ENCODE data around the gene PHF11. TPM values are rescaled to one million over a fixed set of nuclear protein-coding genes. Genes with fewer than 3 reads are reported as not detected.

Gene PHF11
- total and polyA plus RNA-seq, 2 of the 8 experiments (the other 6 are each of a cell fraction or from before 2014, with no cell fraction given) = 6.1 to 8.1 TPM

GRCh38 chr13:49502954-49503353 lies 7.2 kb downstream of the PHF11 start:
- WGBS, 2 experiments (ENCODE audit: extremely low coverage in 1 of 2, insufficient coverage in 1 of 2, insufficient read length in 1 of 2, insufficient replicate concordance in 2 of 2, low coverage in 1 of 2, low lambda C conversion rate in 2 of 2, missing lambda C conversion rate in 1 of 2) = 87% methylated on average over 8 of the region's 9 CpGs; no CpG with 5 or more reads in 1 of the 2 experiments
- H3K18ac ChIP-seq (ENCODE audit: extremely low read depth, low read length) = no peak overlapping the region
- no peak overlapping the region for H2AK5ac ChIP-seq (ENCODE audit: low read depth, low read length)
- H3K4me3 ChIP-seq (ENCODE audit: extremely low read depth in 1 of 4, insufficient read depth in 2 of 4, low read depth in 3 of 4, low read length in 4 of 4) = no peak overlapping the region
- no peak overlapping the region for H4K8ac ChIP-seq (ENCODE audit: extremely low read depth, insufficient read depth, low read length)
- CTCF ChIA-PET (ENCODE audit: partially characterized antibody) = interaction anchor here (0.9 kb wide), 1 partner anchor 15 kb away, joined by 3 read pairs; no protein-coding TSS in a partner anchor
- no peak overlapping the region for H2BK120ac ChIP-seq (replicated peaks; ENCODE audit: low read depth, low read length)
- no peak for DNase-seq (ENCODE audit: low read depth in 1 of 2, low spot score in 2 of 2)
- no peak for FAIRE-seq
- no peak overlapping the region for H2BK12ac ChIP-seq (ENCODE audit: low read depth, low read length)
- no peak overlapping the region for H4K5ac ChIP-seq (ENCODE audit: insufficient read length, low read depth, low read length)
- no peaks in the 10 kb centered on the region for H3K9me3 ChIP-seq (ENCODE audit: insufficient read depth in 2 of 2, low read depth in 1 of 2, low read length in 1 of 2)
- POLR2A ChIA-PET (ENCODE audit: partially characterized antibody) = interaction anchor here (1.2 kb wide), 1 partner anchor 33 kb away, joined by 3 read pairs; no protein-coding TSS in a partner anchor
- H2BK20ac ChIP-seq (ENCODE audit: low read length) = no peak overlapping the region
- H3K23ac ChIP-seq (ENCODE audit: insufficient read length) = no peak overlapping the region
- H3K4me2 ChIP-seq (ENCODE audit: insufficient read depth in 1 of 2, low read depth in 2 of 2, low read length in 2 of 2) = no peak overlapping the region
- no peaks in the 10 kb centered on the region for H3K4me1 ChIP-seq (replicated peaks in 1 of 4; ENCODE audit: control insufficient read depth in 3 of 4, insufficient read depth in 4 of 4, low read length in 3 of 4)
- H3K4ac ChIP-seq (replicated peaks; ENCODE audit: insufficient read length, low read depth, low read length) = no peak overlapping the region
- no peak overlapping the region for H3K14ac ChIP-seq (ENCODE audit: insufficient read length)
- H2BK15ac ChIP-seq (ENCODE audit: low read length) = no peak overlapping the region
- H3K36me3 ChIP-seq (ENCODE audit: control insufficient read depth in 2 of 4, insufficient read depth in 4 of 4, low read length in 3 of 4) = no peaks in the 10 kb centered on the region
- H3K79me1 ChIP-seq (ENCODE audit: low read depth, low read length) = no peaks in the 10 kb centered on the region
- H4K91ac ChIP-seq (replicated peaks; ENCODE audit: insufficient read length, low read length) = no peak overlapping the region
- H3K9ac ChIP-seq (replicated peaks in 1 of 4; ENCODE audit: extremely low read depth in 1 of 4, low read depth in 3 of 4, low read length in 3 of 4) = no peak overlapping the region
- no peaks in the 10 kb centered on the region for H3K79me2 ChIP-seq (ENCODE audit: control insufficient read depth in 1 of 2, insufficient read depth in 2 of 2, low read length in 2 of 2)
- H3K23me2 ChIP-seq (ENCODE audit: low read depth, low read length) = no peaks in the 10 kb centered on the region
- no peak overlapping the region for H2BK5ac ChIP-seq (ENCODE audit: low read depth, low read length)
- H3K27ac ChIP-seq (ENCODE audit: low read depth, low read length) = no peak overlapping the region
- no peak overlapping the region for H2AFZ ChIP-seq (ENCODE audit: low read length)
- no peaks in the 10 kb centered on the region for H3K27me3 ChIP-seq (replicated peaks in 1 of 4; ENCODE audit: control insufficient read depth in 3 of 4, extremely low read depth in 1 of 4, insufficient read depth in 3 of 4, low read length in 3 of 4)
- H3K56ac ChIP-seq (replicated peaks; ENCODE audit: insufficient read length, low read depth, low read length) = no peak overlapping the region
- H4K20me1 ChIP-seq (replicated peaks in 1 of 2; ENCODE audit: control insufficient read depth in 1 of 2, insufficient read depth in 2 of 2, low read length in 2 of 2) = no peaks in the 10 kb centered on the region
- TF ChIP-seq CBX8 (IDR thresholded peaks at IDR 0.05; ENCODE audit: borderline replicate concordance, low read depth, low read length) = no peak
- TF ChIP-seq JUN (IDR thresholded peaks at IDR 0.05; ENCODE audit: low read depth, low read length) = no peak
- no peak for TF ChIP-seq TEAD4 (IDR thresholded peaks at IDR 0.05; ENCODE audit: low read depth, low read length)
- no peak for TF ChIP-seq KDM5A (IDR thresholded peaks at IDR 0.05; ENCODE audit: low read length)
- no peak for TF ChIP-seq SP2 (IDR thresholded peaks at IDR 0.05; ENCODE audit: low read length)
- TF ChIP-seq NRF1 (IDR thresholded peaks at IDR 0.05; ENCODE audit: low read depth, low read length) = no peak
- no peak for TF ChIP-seq HDAC6 (IDR thresholded peaks at IDR 0.05; ENCODE audit: low read depth, low read length)
- no peak for TF ChIP-seq FOSL1 (IDR thresholded peaks at IDR 0.05; ENCODE audit: insufficient read depth, low read depth, low read length)
- no peak for TF ChIP-seq KDM1A (IDR thresholded peaks at IDR 0.05; ENCODE audit: borderline replicate concordance, low read length)
- TF ChIP-seq SUZ12 (IDR thresholded peaks at IDR 0.05; ENCODE audit: low read length) = no peak
- no peak for TF ChIP-seq CHD1 (IDR thresholded peaks at IDR 0.05; ENCODE audit: low read depth, low read length)
- no peak for TF ChIP-seq MAFK (IDR thresholded peaks at IDR 0.05; ENCODE audit: low read depth, low read length)
- no peak for TF ChIP-seq ASH2L (IDR thresholded peaks at IDR 0.05; ENCODE audit: low read length)
- no peak for TF ChIP-seq JUND (IDR thresholded peaks at IDR 0.05; ENCODE audit: low read length)
- no peak for TF ChIP-seq EGR1 (IDR thresholded peaks at IDR 0.05; ENCODE audit: borderline replicate concordance, low read depth, low read length)
- no peak for TF ChIP-seq MAX (IDR thresholded peaks at IDR 0.05)
